HCT116 (cell line): ENCODE measurements around the gene DNAJC25.

ENCODE experiments used
- CTCF ChIP-seq, 3 experiments: fragments of 200-600 bp in 1 of 3; sonication (generic) in 1 of 3; IDR thresholded peaks in 2 of 3; conservative IDR thresholded peaks in 1 of 3; 2 replicates each; pipeline ENCODE4 v1.5.1; 2012 to 2017; ENCODE audit warnings: low read depth in 2 of 3, low read length in 2 of 3, antibody characterized with exemption in 1 of 3, borderline replicate concordance in 1 of 3, control low read depth in 1 of 3, mild to moderate bottlenecking in 1 of 3, mixed read lengths in 1 of 3, mixed run types in 1 of 3, moderate library complexity in 1 of 3; ENCODE audit not compliant: insufficient read depth in 1 of 3
- EZH2phosphoT487 ChIP-seq: fragments of 200-600 bp; IDR thresholded peaks from 2 replicates; pipeline ENCODE4 v1.6.1; 2018; ENCODE audit warnings: antibody characterized with exemption, borderline replicate concordance
- MAX ChIP-seq: IDR thresholded peaks from 2 replicates; pipeline ENCODE4 v1.6.1; 2012
- POLR2A ChIP-seq: IDR thresholded peaks from 2 replicates; pipeline ENCODE4 v1.7.0; 2011; ENCODE audit warnings: borderline replicate concordance; ENCODE audit not compliant: insufficient read depth, insufficient read length; ENCODE audit errors: extremely low read depth
- POLR2AphosphoS5 ChIP-seq: IDR thresholded peaks from 2 replicates; pipeline ENCODE4 v1.6.1; 2011; ENCODE audit warnings: mild to moderate bottlenecking, low read depth, low read length, moderate library complexity
- SIN3A ChIP-seq: IDR thresholded peaks from 2 replicates; pipeline ENCODE4 v1.6.1; 2012; ENCODE audit warnings: low read depth

- TF ChIP-seq POLR2A = no peak
- TF ChIP-seq MAX = no peak
- no peak for TF ChIP-seq CTCF (IDR thresholded peaks at IDR 0.05 in 2 of 3, conservative IDR thresholded peaks at IDR 0.05 in 1 of 3; ENCODE audit: borderline replicate concordance in 1 of 3, insufficient read depth in 1 of 3, low read depth in 2 of 3, low read length in 2 of 3)
- no peak for TF ChIP-seq EZH2phosphoT487
- no peak for TF ChIP-seq SIN3A
- no peak for TF ChIP-seq POLR2AphosphoS5
Measured at GRCh38 chr9:111604054-111604615, 27.0 kb upstream of the DNAJC25 start.
